Stomach (tissue), 9 donors: ENCODE results near the gene CCDC91. TPM values are rescaled to one million over a fixed set of nuclear protein-coding genes. Genes with fewer than 3 reads are reported as not detected.

ENCODE experiments used
- DNase-seq, 2 donors: peaks; one replicate each; pipeline versions ENCODE4 v3.0.0 to v3.0.0-alpha.2; 2013 to 2019
- H3K27ac ChIP-seq, 5 donors: fragments of 200-600 bp in 4 of 5; sonication (generic) in 4 of 5; one replicate each; pipeline ENCODE4 v1.5.1; 2013 to 2019; ENCODE audit warnings: mild to moderate bottlenecking in 1 of 5, moderate library complexity in 1 of 5
- H3K27me3 ChIP-seq, 3 donors: fragments of 200-600 bp; sonication (generic); one replicate each; pipeline ENCODE4 v1.5.1; 2017 to 2019; ENCODE audit warnings: mixed run types in 1 of 3
- H3K36me3 ChIP-seq, 4 donors: fragments of 200-600 bp; sonication (generic); 1 replicate in 3 of 4; 2 replicates in 1 of 4; pipeline ENCODE4 v1.5.1; 2016 to 2019
- H3K4me1 ChIP-seq, 4 donors: fragments of 200-600 bp; sonication (generic); one replicate each; pipeline ENCODE4 v1.5.1; 2016 to 2019
- H3K4me3 ChIP-seq, 4 donors: fragments of 200-600 bp; sonication (generic) in 3 of 4; one replicate each; pipeline ENCODE4 v1.5.1; 2016 to 2019; ENCODE audit warnings: mild to moderate bottlenecking in 1 of 4
- H3K9me3 ChIP-seq, 4 donors: fragments of 200-600 bp; sonication (generic); one replicate each; pipeline ENCODE4 v1.5.1; 2016 to 2019
- EP300 ChIP-seq: sonication (generic); formaldehyde crosslinking; IDR thresholded peaks from one replicate; pipeline ENCODE4 v1.6.1; 2017; ENCODE audit warnings: antibody characterized with exemption
- POLR2A ChIP-seq, 4 donors: fragments of 450-650 bp; IDR thresholded peaks; one replicate each; pipeline ENCODE4 v1.6.1; 2016; ENCODE audit warnings: antibody characterized with exemption in 4 of 4, control low read depth in 2 of 4, mild to moderate bottlenecking in 1 of 4, moderate library complexity in 1 of 4
- POLR2AphosphoS5 ChIP-seq, 3 donors: sonication (generic); formaldehyde crosslinking; IDR thresholded peaks; one replicate each; pipeline ENCODE4 v1.6.1; 2016; ENCODE audit warnings: antibody characterized with exemption in 3 of 3
- WGBS, 5 donors: extraction: QIAGEN DNeasy Blood & Tissue Kit in 3 of 5; methylation state at CpG; one replicate each; pipeline versions ENCODE4 v1.1.5 to v1.1.7; 2013 to 2018; 5-methylcytosine and 5-hydroxymethylcytosine counted together
- intact Hi-C: fragments of 100-400 bp; cut with DNase I; formaldehyde crosslinking; loops from one replicate; pipeline ENCODE4 v1.15.1; 2023; ENCODE audit warnings: low total_unique reads
- polyA plus RNA-seq, 3 donors: library from polyadenylated mRNA; stranded (reverse); fragments of 200-250 nt; gene quantifications; one replicate each; pipeline ENCODE4 v1.2.3, GENCODE V29; 2013
- total RNA-seq, 5 donors: library from RNA; depleted of rRNA; stranded (reverse); fragments of >200 nt; gene quantifications; one replicate each; pipeline versions ENCODE4 v1.1.0 to v1.2.3, GENCODE V29; 2014 to 2016
- TF ChIP-seq, protein P1 (sequence below), 7 experiments: fragments of 450-650 bp in 4 of 7; fragments of 200-600 bp in 3 of 7; sonication (generic) in 3 of 7; IDR thresholded peaks; one replicate each; pipeline ENCODE4 v1.5.1; 2016 to 2019; ENCODE audit warnings: antibody characterized with exemption in 7 of 7, control low read depth in 2 of 7, mild to moderate bottlenecking in 1 of 7
- donor health status: healthy with polysubstance abuse.
- donor health status: Bipolar disorder and iron deficiency.
- donor health status: healthy.

CCDC91 gene
- total and polyA plus RNA-seq, 8 donors, result 9.9 to 69.6 (median 34.4) TPM

GRCh38 chr12:28303192-28303591, 112.9 kb downstream of the CCDC91 start:
- TF ChIP-seq, protein P1, sequence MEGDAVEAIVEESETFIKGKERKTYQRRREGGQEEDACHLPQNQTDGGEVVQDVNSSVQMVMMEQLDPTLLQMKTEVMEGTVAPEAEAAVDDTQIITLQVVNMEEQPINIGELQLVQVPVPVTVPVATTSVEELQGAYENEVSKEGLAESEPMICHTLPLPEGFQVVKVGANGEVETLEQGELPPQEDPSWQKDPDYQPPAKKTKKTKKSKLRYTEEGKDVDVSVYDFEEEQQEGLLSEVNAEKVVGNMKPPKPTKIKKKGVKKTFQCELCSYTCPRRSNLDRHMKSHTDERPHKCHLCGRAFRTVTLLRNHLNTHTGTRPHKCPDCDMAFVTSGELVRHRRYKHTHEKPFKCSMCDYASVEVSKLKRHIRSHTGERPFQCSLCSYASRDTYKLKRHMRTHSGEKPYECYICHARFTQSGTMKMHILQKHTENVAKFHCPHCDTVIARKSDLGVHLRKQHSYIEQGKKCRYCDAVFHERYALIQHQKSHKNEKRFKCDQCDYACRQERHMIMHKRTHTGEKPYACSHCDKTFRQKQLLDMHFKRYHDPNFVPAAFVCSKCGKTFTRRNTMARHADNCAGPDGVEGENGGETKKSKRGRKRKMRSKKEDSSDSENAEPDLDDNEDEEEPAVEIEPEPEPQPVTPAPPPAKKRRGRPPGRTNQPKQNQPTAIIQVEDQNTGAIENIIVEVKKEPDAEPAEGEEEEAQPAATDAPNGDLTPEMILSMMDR (IDR thresholded peaks at IDR 0.05), result no peak
- TF ChIP-seq EP300 (no peak), POLR2AphosphoS5 (IDR thresholded peaks at IDR 0.05) (no peak), POLR2A (IDR thresholded peaks at IDR 0.05) (no peak)
- no peak overlapping the region for H3K4me3 ChIP-seq
- no peak for DNase-seq
- no peak overlapping the region for H3K27ac ChIP-seq
- intact Hi-C loops, result no loop called here
- H3K27me3 ChIP-seq, result no peaks in the 10 kb centered on the region
- 95 to 99% (median 97%) methylated on average over 3 of the region's 3 CpGs for WGBS, 5 donors
- H3K36me3 ChIP-seq, result peaks cover 0 to 14% (median 5%) of the 10 kb centered on the region in 4 donors
- H3K4me1 ChIP-seq, result no peaks in the 10 kb centered on the region
- H3K9me3 ChIP-seq, result no peaks in the 10 kb centered on the region

DNA sequence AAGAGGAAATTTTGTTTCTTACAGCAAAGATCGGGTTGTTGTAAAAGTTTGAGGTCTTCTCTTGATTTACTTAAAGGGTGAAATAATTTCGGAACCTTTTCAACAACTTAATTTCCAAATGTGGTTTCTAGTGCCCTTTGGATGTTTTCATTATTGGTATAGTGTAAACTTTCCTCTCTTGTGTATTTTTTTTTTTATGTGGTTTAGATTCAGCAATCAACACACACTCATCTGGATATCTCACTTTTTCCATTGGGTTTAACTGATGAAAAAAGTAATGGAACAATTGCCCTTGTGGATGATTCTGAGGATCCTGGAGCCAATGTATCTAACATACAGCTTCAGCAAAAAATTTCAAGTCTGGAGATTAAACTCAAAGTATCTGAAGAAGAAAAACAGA, 116.3 kb downstream of the CCDC91 start:
- Histone ChIP-seq H3K4me1 (no peaks in the 10 kb centered on the region), H3K27me3 (no peaks in the 10 kb centered on the region), H3K9me3 (no peaks in the 10 kb centered on the region), H3K36me3 (peaks cover 0 to 32% (median 16%) of the 10 kb centered on the region in 4 donors), H3K4me3 (no peak overlapping the region), H3K27ac (no peak overlapping the region)
- 83 to 96% (median 93%) methylated on average over 2 of the region's 2 CpGs for WGBS, 5 donors
- intact Hi-C loops, result no loop called here
- TF ChIP-seq EP300 (no peak), POLR2A (IDR thresholded peaks at IDR 0.05) (no peak), POLR2AphosphoS5 (IDR thresholded peaks at IDR 0.05) (no peak)
- TF ChIP-seq, protein P1 (IDR thresholded peaks at IDR 0.05), result no peak
- no peak for DNase-seq

DNA sequence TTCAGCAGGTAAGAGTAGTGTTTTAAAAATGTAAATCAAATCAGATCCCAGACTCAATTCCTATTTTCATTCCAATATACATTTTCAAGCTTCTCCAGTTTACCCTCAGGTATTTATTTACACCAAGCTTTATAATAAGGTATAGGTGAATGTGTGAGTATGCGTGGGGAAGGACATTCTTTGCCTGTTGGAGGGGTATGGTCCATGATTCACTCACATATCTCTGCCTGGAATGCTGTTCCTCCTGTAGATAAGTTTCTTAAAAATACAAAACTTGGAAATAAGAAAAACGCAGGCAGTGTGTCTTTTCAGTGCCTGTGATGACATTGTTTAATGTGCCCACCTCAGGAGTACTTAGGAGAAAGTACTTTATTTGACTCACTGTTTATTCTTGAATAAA, 118.6 kb downstream of the CCDC91 start:
- DNase-seq, result no peak
- TF ChIP-seq, protein P1 (IDR thresholded peaks at IDR 0.05), result no peak
- TF ChIP-seq EP300, result no peak
- no peak for TF ChIP-seq POLR2AphosphoS5 (IDR thresholded peaks at IDR 0.05)

DNA sequence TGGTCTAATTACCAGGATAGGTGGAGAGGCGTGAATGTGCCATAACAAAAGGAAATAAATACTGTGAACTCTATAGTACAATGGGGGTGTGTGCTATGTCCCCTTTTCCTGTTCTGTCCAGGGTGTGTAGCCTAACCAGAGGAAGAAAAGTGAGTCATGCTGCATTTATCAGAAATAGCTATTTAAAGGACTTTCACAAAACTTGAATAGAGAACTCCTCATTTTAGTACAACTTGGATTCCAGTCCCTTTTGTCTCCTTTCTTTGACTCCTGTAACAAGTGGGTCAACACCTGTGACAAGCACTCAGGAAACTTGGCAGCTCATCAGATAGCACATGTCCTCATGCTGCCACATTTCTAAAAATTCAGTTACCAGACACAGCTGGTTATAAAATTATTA, 123.4 kb downstream of the CCDC91 start:
- Histone ChIP-seq H3K27ac (no peak overlapping the region), H3K36me3 (peaks cover 0 to 30% (median 25%) of the 10 kb centered on the region in 4 donors), H3K9me3 (peaks cover 0 to 20% (median 6%) of the 10 kb centered on the region in 4 donors), H3K27me3 (no peaks in the 10 kb centered on the region), H3K4me3 (no peak overlapping the region), H3K4me1 (peaks cover 0 to 8% (median 0%) of the 10 kb centered on the region in 4 donors)
- peak in 1 of 2 donors; percentile 18 for DNase-seq
- 67 to 85% (median 81%) methylated on average over 1 of the region's 1 CpG for WGBS, 5 donors
- intact Hi-C loops, result no loop called here
- TF ChIP-seq EP300, result no peak
- TF ChIP-seq POLR2AphosphoS5 (IDR thresholded peaks at IDR 0.05), result no peak
- TF ChIP-seq, protein P1 (IDR thresholded peaks at IDR 0.05), result no peak
- no peak for TF ChIP-seq POLR2A (IDR thresholded peaks at IDR 0.05)

More for the DNA sequence above, 118.6 kb downstream of the CCDC91 start:
- H3K27ac ChIP-seq, result no peak overlapping the region
- no peaks in the 10 kb centered on the region for H3K27me3 ChIP-seq
- WGBS, 5 donors, result 90 to 99% (median 94%) methylated on average over 2 of the region's 2 CpGs
- H3K9me3 ChIP-seq, result no peaks in the 10 kb centered on the region
- peaks cover 0 to 7% (median 0%) of the 10 kb centered on the region in 4 donors for H3K4me1 ChIP-seq
- intact Hi-C loops, result no loop called here
- no peak overlapping the region for H3K4me3 ChIP-seq
- peaks cover 0 to 32% (median 18%) of the 10 kb centered on the region in 4 donors for H3K36me3 ChIP-seq
